ENCODE data around the gene HIRIP3. TPM values are rescaled to one million over a fixed set of nuclear protein-coding genes. Genes with fewer than 3 reads are reported as not detected.

The HIRIP3 gene
- total and polyA plus RNA-seq, 2 of the 13 experiments (the other 11 are each of a cell fraction or from before 2014, with no cell fraction given), result 12.6 to 17.2 TPM

- TF ChIP-seq ZHX2 (IDR thresholded peaks at IDR 0.05; ENCODE audit: low read depth) (no peak), ZHX2 (CRISPR knock-in tag; IDR thresholded peaks at IDR 0.05; ENCODE audit: borderline replicate concordance) (no peak), SKIL (CRISPR knock-in tag; IDR thresholded peaks at IDR 0.05; ENCODE audit: borderline replicate concordance) (no peak), SOX13 (IDR thresholded peaks at IDR 0.05) (no peak), SOX13 (CRISPR knock-in tag; conservative IDR thresholded peaks at IDR 0.05 in 1 of 2, IDR thresholded peaks at IDR 0.05 in 1 of 2) (no peak; a peak in 2 of 4 replicates), E2F1 (CRISPR knock-in tag; IDR thresholded peaks at IDR 0.05) (no peak; the same call in 1 of the 2 replicates), PTBP1 (IDR thresholded peaks at IDR 0.05; ENCODE audit: low read depth, low read length, poor library complexity, severe bottlenecking) (no peak), ZMYM4 (CRISPR knock-in tag; IDR thresholded peaks at IDR 0.05) (peak; percentile 58), IRF2 (CRISPR knock-in tag; IDR thresholded peaks at IDR 0.05) (peak; percentile 86), MAFG (CRISPR knock-in tag; IDR thresholded peaks at IDR 0.05) (no peak), HNF1A (IDR thresholded peaks at IDR 0.05; ENCODE audit: low read depth) (no peak), HNF1A (CRISPR knock-in tag; IDR thresholded peaks at IDR 0.05; ENCODE audit: borderline replicate concordance) (no peak; the same call in 1 of the 2 replicates), ZBTB14 (CRISPR knock-in tag; IDR thresholded peaks at IDR 0.05) (0 out of 2 replicates have a peak, but pooled peaks have one; percentile 14)
These were observed 33.7 kb downstream of the HIRIP3 start, which contains the start of gene TMEM219 (continued) for GRCh38 chr16:29961479-29962343.

All from HepG2 (cell line).